SU-DHL-6 (cell line): Measurements from ENCODE around the gene GRAP2.

ENCODE experiments used
- EZH2phosphoT487 ChIP-seq: fragments of 200-600 bp; sonication (generic), shearing (Covaris generic); conservative IDR thresholded peaks from 2 replicates; pipeline ENCODE4 v1.6.1; 2018; ENCODE audit warnings: mild to moderate bottlenecking, antibody characterized with exemption, low read length, moderate library complexity, mixed read lengths
- TF ChIP-seq, protein P1 (sequence below): fragments of 200-600 bp; sonication (generic); IDR thresholded peaks from one replicate; pipeline ENCODE4 v1.5.1; 2017; ENCODE audit warnings: antibody characterized with exemption, mild to moderate bottlenecking, low read length, moderate library complexity; ENCODE audit not compliant: insufficient read depth, poor library complexity, severe bottlenecking

DNA sequence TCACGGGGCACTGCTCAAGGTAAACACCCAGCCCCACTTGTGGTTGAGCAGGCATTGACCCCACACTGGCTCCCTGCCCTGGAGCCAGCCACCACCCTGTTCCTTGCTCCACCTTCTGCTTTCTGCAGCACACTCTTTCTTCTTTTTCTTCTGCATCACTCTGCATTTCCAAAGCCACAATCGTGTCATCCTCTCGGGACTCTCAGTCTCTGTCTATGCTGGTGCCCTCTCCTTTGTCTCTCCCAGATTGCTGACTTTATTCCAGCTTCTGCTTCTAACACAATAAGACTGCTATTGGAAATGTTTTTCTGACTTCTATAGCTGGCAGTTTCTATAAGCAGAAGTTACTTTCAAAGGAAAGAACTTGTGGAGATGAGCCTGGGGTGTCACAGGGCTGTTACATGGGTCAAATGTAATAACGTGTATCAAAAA, 14.4 kb downstream of the GRAP2 start:
- TF ChIP-seq, protein P1, sequence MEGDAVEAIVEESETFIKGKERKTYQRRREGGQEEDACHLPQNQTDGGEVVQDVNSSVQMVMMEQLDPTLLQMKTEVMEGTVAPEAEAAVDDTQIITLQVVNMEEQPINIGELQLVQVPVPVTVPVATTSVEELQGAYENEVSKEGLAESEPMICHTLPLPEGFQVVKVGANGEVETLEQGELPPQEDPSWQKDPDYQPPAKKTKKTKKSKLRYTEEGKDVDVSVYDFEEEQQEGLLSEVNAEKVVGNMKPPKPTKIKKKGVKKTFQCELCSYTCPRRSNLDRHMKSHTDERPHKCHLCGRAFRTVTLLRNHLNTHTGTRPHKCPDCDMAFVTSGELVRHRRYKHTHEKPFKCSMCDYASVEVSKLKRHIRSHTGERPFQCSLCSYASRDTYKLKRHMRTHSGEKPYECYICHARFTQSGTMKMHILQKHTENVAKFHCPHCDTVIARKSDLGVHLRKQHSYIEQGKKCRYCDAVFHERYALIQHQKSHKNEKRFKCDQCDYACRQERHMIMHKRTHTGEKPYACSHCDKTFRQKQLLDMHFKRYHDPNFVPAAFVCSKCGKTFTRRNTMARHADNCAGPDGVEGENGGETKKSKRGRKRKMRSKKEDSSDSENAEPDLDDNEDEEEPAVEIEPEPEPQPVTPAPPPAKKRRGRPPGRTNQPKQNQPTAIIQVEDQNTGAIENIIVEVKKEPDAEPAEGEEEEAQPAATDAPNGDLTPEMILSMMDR: no peak
- no peak for TF ChIP-seq EZH2phosphoT487
